HG03378 (cell line): Measurements from ENCODE around the gene PTCD3.

ENCODE experiments used
- ATAC-seq: cut with Tn5 transposase; IDR thresholded peaks from one replicate; pipeline ENCODE4 v1.9.1; 2021; ENCODE audit warnings: mild to moderate bottlenecking, moderate library complexity; ENCODE audit not compliant: unreplicated experiment

The PTCD3 gene

DNA sequence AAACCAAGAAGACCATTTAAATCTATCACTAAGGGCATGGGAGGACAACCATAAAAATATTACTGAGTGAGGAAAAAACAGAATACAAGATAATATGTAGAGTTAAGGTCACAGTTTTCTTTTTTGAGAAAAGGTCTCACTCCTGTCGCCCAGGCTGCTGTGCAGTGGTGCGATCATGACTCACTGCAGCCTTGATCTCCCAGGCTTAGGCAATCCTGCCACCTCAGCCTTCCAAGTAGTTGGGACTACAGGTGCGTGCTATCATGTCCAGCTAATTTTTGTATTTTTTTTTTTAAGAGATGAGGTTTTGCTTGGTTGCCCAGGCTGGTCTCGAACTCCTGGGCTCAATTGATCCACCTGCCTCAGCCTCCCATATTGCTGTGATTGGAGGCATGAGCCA lies 24.3 kb upstream of the PTCD3 start:
- ATAC-seq = no peak

DNA sequence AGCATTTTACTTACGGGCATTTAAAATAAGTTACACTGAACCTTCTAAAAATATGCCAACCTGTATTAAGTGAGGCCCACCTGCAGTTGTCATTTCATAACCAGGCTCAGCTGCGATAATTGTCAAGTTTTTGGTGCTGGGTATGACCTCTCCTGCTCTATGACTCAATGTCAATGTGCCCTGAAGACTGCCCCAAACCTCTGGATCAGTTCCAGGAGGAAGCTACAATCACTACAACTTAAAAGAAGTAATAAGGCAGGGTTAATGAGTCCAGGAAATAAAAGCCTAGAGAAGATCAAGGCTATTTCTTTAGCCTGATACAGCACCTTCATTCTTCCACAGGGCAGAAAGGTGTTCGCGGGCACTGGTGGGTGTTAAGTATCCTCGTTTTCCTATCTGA lies 23.3 kb upstream of the PTCD3 start:
- ATAC-seq = no peak

DNA sequence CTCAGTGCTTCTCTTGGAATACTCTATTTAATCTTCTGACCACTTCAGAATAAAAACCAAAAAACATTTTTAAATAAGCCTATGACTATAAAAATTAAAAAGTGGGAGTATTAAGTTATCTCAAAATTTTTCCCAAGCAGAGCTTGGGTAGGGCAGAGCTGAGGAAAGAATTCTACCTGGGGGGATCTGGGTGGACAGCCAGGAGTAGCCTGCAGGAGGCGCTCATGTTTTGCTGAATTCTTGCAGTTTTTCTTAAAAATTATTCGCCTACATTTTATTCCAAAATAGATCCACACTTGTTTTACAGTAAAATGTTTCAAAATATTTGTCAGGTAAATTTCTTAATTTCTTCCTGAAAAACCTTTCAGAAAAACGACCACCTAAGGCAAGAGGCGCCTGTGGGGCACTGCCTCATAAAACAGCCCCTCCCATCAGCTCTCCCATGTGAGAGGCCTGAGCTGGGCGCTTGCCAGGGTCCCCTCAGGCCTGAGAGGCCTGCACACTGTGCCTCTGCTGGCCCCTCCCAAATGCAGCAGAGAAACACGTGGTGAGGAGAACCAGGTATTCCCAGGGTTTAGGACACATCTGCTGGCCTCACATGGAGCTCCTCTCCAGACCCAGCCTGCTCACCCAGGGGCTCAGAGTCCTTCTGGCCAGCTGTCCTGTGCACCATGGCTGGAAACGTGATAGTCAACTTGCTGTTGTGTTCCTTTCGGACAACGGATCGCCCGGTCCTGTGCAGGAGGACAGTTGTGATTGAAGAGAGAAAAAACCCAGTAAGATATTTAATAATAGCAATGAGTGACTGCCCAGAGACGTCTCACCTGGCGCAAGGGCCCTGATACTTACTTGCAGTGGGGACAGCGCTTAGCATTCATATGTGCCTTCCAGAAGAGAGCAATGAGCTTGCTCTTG lies 17.8 kb upstream of the PTCD3 start:
- ATAC-seq = no peak

DNA sequence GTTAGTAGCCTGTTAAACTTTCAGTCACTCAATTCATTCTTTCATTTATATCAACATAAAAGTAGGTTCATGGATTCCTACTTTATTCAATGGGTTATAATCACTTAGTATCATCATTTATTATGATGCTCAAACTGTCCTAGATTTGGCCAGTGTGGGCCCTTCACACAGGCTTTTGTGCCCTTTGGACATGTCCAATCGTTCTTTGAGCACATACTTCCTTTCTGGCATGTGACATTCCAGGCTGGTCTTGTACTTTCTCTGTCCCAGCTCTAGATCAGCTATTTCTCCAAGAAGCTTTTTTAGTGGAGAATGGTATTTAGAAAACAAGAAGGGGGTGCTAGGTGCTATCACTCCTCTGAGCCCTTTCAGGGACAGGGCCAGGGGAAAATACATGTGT lies 11.8 kb upstream of the PTCD3 start:
- no peak for ATAC-seq

DNA sequence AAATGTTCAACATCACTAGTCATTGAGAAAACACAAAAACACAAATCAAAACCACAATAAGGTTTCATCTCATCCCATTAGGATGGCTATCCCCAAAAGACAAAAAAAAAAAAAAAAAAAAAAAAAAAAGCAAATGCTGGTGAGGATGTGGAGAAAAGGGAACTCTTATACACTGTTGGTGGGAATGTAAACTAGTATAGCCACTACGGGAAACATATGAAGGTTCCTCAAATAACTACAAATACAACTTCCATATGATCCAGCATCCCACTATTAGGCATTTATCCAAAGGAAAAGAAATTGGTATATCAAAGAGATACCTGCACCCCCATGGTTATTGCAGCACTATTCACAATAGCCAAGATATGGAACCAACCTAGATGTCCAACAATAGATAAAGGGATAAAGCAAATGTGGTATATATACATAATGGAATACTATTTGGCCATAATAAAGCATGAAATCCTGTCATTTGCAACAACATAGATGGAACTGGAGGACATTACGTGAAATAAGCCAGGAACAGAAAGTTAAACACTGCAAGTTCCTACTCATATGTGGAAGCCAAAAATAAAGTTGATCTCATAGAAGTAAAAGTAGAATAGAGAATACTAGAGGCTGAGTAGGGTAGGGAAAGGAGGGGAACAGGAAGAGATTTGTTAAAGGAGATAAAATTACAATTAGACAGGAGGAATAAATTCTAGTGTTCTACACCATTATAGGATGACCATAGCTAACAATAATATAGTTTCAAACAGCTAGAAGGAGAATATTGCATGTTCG lies 8.7 kb upstream of the PTCD3 start:
- no peak for ATAC-seq

DNA sequence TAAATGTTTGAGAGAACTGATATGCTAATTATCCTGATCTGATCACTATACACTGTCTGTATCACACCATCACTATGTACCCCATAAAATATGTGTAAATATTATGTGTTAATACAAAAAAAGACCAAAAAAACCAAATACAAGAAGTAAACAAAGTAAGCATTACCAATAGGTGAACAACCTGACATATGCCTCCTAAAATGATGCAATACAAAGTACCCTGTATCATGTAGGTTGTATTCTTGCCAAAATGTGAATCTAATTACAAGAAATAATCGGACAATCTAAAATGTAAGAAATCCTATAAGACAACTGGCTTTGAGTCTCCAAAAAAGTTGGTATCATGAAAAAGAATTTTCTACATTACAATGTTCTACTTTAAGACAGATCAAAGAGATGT lies 8.1 kb upstream of the PTCD3 start:
- ATAC-seq = no peak

DNA sequence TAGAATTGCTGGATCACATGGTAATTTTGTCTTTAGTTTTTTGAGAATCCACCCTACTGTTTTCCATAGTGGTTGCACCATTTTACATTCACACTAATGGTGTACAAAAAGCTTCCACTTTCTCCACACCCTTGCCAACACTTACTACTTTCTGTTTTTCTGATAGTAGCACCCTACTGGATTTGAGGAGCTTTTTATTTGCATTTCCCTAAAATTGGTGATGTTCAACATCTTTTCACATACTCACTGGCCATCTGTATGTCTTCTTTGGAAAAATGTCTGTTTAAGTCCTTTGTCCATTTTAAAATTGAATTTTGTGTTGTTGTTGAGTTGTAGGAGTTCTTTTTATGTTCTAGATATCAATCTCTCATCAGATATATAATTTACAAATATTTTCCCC lies 3.9 kb upstream of the PTCD3 start:
- ATAC-seq = no peak

DNA sequence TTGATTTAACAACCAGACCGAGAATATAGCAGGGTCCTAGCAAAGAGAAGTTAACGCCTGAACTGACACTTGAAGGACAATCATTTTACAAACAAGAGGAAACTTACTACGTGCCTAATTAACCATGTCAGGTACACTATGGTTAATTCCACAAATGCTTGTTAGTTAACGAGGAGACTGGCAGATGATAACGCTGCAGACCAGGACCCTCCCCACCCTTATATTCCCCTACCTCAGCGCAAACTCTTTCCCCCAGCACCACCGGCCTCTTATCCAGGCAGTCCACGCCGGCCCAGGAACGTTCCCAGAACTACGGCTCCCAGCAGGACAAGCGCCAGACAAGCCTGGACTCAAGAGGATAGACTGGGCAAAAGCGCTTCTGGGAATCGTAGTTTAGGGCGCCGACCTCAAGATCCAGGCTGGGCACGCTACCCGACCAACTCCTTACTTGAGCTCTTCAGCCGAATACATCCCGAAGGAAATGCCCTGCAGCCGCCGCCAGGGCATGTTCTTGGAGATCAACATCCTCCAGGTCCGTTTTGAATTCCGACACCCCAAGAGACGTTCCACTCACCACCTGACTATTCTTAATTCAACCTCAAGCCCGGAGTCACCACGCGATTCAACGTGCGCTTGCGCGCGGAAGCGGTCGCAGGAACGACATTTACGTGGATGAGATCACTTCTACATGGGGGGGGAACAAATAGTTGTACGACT lies 625 bp upstream of the PTCD3 start, which contains the start of gene POLR1A:
Gene POLR1A, minus strand, starts transcription at position 635 of the 717 bp plus-strand sequence. Its CDS starts 110 bp downstream, at position 525.
- peak; percentile 63 for ATAC-seq

DNA sequence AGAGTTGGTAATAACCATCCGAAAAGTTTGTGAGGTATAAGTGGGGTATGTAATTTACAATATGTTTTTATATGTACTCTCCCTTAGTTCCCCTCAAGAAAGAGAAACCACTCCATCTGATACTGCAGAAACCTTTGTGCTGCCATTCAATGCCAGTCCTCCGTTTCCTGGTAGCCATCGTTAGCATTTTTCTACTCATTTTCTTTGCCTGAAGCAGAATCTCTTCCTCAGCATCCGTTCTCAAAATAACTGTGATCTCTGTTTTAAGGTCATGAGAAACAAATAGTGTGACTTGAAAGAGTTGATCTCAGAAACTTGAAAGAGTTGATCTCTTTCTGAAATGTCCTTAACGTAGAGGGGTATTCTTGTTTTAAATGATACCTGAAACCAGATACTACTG lies 996 bp downstream of the PTCD3 start:
- ATAC-seq = no peak

DNA sequence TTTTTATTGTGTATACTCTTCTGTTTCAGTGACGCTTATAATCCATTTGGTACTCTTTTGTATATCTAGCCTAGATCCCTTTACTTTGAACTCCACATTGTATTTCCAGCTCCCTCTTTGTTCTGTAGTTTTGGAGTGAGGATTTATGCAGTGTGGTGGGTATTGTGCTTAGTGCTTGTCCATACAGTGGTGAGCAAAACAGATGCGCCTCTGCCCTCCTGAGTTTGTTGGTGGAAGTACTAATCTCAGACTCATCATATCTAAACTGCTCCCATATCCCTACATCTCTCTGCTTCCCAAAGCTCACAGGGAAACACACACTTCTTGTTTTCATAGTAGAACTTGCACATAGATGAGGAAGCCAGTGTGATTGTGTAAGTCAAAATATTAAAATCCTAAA lies 12.1 kb downstream of the PTCD3 start:
- no peak for ATAC-seq

DNA sequence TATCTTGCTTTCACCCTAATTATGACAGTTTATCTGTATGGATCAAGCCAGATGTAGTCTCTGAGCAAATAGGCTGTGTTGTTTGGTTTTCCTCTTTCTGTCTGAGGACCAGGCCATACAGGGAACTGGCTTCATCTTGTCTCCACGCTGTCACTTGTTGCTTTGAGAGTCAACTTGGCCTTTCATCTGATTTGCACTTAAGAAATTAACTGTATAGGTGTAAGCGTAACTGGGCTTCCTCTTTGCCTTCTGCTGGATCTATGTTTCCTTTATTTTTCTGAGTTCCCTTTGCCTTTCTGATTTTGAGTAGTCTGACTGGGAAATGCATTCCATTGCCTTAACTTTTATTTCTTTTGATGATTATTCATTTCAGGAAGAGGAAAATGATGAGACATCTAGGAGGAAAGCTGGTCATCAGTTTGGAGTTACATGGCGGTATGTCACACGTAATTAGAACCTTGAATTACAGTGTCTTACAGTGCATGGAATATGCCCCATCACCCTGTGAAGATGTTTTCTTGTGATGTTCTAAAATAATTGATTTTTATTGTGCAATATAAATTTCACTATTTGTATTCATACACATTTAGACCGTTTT lies 17.4 kb downstream of the PTCD3 start:
- ATAC-seq = no peak

DNA sequence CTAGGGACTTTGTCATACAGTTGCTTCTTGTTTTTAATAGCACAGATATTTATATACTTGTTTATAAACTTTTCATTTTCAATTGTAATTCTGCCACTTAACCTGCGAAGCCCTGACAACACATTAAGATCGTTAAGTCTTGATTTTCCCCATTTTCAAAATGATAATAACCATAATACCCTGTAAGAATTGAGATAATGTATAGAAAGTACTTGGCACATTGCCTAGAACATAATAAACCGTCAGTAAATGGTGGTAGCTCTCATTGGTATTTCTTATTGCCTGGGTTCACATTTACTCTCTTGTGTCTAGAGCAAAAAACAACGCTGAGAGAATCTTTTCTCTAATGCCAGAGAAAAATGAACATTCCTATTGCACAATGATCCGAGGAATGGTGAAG lies 18.6 kb downstream of the PTCD3 start:
- ATAC-seq = no peak

DNA sequence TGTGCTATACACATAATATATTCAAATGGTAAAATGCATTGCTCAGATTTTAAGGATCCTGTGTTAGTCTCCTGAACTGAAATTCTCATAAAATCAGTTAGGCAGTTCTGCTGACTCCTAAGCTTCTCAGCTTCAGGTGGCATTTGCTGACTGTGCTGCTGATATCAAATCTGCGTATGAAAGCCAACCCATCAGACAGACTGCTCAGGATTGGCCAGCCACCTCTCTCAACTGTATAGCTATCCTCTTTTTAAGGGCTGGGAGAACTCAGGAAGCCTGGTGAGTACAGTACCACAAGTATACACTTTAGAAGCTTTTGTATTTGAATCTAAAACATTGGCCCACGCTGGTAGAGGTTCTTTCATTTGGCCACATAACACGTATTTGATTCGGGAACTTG lies 28.7 kb downstream of the PTCD3 start:
- no peak for ATAC-seq

DNA sequence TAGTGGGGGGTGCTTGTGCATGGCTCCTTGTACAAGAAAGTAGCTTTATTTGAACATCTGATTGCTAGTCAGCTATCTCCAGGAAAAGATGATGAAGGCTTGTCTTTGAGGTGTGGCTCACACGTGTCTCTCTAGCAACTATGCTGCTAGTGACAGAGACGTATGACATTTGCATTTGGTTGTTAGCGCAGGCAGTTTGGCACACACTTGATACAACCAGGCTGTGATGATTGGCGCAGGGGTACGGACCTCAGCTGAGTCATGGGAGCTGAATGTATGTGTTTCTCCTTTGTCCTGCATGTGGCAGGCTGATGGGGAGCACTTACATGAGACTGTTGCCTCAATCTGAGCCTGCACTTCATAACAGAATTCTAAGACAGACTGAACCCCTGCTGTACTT lies 29.6 kb downstream of the PTCD3 start:
- ATAC-seq = no peak

DNA sequence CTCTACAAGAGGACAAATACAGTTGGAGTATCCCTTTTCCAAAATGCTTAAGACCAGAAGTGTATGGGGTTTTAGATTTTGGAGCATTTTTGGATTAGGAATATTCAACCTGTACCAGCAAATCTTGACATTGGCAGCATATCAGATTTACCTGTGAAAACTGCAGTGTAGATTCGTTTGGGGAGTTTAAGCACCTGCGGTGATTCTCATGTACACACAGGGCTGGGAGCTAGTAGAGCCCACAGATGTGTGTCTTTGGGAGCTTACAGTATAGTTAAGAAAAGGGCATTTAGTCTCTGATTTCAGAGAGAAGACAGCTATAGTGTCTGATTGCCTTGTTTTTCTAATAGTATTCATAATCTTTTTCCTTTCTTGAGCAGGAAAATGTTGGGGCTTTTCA lies 30.1 kb downstream of the PTCD3 start:
- ATAC-seq = no peak

DNA sequence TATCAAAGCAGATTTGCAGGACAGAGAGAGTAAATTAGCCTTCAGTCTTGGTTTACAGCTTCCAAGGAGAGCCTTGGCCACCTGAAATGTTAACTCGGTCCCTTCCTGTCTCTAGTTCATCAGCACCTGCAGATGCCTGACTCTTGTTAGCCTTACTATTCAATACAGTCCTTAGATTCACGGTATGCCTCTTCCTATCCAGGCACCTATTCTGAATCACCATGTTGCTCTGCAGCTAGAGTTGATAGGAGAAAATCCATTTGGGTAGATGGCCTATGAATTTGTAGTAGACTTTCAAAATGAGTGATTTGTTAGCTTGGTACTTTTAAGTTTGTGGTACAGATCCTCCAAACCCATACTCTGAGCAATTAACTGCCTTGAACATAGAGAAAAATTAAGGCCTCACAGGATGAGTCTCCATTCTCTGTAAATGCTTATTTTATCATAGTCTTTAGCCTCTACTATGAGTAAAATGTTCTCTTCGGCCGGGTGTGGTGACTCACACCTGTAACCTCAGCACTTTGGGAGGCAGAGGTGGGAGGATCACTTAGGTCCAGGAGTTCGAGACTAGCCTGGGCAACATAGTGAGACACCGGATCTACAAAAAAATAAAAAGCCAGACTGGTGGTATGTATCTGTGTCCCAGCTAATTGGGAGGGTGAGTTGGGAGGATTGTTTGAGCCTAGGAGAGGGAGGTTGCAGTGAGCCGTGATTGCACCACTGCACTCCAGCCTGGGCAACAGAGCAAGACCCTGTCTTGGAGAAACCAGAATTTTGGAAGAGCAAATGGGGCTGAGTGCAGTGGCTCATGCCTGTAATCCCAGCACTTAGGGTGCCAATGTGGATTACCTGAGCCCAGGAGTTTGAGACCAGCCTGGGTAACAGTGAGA lies 32.9 kb downstream of the PTCD3 start:
- no peak for ATAC-seq

DNA sequence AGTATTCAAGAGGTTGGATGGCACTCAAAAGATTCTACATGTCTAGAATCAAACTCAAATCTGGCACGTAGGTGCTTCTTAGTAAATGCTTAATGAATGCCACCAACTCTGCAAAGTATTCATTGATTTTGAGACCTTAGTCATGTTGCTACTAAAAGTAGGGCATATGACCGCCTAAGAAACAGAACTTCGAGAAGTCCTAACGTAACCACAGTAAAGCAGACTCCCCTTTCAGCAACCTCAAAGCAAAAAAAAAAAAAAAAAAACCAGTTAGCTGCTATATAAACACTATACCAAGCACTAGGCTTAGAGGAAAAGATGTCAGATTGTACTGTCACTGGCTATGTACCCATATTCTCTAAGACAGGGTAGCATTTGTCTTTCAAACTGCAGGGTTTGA lies 33.9 kb downstream of the PTCD3 start:
- ATAC-seq = no peak

DNA sequence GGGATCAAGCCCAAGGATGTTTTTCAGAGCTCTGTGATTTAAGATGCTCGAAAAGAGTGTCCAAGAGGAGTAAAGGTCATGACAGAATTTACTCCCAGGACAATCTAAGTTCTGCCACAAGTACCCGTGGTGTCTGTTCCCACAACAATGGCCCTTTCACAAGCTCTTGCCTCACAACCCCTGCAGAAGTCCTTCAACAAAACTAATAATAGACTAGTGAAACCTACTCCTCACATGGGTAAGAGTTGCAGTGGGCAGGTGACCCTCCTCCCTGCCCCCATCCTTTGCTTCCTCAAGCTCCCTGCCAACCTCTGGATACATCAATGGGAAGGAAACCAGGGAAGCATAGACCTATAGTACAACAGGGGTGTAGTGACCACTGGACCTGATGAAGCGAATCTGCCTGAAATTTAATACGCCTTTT lies 34.9 kb downstream of the PTCD3 start:
- ATAC-seq = no peak

DNA sequence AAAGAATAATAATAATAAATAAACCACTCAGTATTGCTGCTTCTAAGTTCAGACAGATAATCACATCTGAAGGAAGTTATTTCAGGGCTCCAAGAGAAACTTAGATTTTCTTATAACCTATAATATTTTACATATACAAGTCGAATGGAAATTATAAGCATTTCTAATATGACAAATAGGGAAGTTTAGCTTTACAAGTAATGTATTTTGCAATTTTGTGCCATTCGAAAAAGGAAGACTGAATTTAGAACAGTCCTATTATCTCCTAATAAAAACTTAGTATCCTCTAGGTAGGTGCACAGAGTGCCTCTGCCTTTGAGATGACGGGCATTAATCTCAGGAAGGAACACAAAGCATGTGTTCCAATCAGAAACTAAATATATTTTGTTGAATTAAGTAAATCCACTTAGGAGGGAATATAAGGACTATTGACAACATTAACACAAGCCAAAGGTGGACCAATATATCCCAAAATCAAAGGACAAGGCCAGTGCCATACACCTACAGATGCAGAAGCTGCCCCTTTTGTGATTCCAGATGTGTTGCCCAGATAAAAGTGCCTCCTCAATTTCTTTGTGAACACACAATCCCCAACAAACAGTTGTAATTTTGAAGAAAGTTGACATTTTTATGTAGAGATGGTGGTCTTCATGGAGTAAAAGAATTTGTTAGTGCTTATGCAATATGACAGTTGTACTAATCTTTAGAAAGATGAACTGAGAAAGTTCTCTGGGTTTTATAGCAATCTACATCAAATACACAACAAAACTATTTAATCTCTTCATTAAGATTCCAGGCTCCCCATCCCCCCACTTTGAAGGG lies 36.6 kb downstream of the PTCD3 start:
- ATAC-seq = no peak
